Stimulated activated naive CD4-positive, alpha-beta T cell (primary cell): ENCODE data around the gene RASL11A.
A peak's percentile ranks its signal among the peaks of the same experiment; 100 is the strongest.
"Not testable (repeated sequence)": the region's sequence is repeated elsewhere in the genome, so short reads cannot be mapped to it uniquely, and the experiment has no call there.

Source experiments
- DNase-seq, 6 experiments: peaks; one replicate each; lab custom pipeline; 2025; lab: John Stamatoyannopoulos, UW

The RASL11A gene

GRCh38 chr13:27267596-27267995 lies 3.0 kb upstream of the RASL11A start:
- no peak for DNase-seq

GRCh38 chr13:27269114-27269665 lies 1.4 kb upstream of the RASL11A start:
- DNase-seq: no peak

GRCh38 chr13:27271570-27272096 lies 1.0 kb downstream of the RASL11A start:
- DNase-seq: no peak

GRCh38 chr13:27273658-27274425 lies 3.2 kb downstream of the RASL11A start:
- no peak for DNase-seq

- DNase-seq: no peak
Observed at GRCh38 chr13:27274631-27275030, 4.0 kb downstream of the RASL11A start.

GRCh38 chr13:27276188-27276587 lies 5.6 kb downstream of the RASL11A start:
- DNase-seq: no peak

GRCh38 chr13:27279506-27279905 lies 8.9 kb downstream of the RASL11A start:
- no peak for DNase-seq

- no peak for DNase-seq
Observed at GRCh38 chr13:27280009-27280656, 9.5 kb downstream of the RASL11A start.

- DNase-seq: no peak
Observed at GRCh38 chr13:27280841-27281240, 10.2 kb downstream of the RASL11A start.

GRCh38 chr13:27281420-27281819 lies 10.8 kb downstream of the RASL11A start:
- DNase-seq: no peak

GRCh38 chr13:27283906-27284493 lies 13.4 kb downstream of the RASL11A start:
- no peak for DNase-seq

- no peak for DNase-seq
Observed at GRCh38 chr13:27288392-27288791, 17.8 kb downstream of the RASL11A start.

GRCh38 chr13:27289011-27289665 lies 18.5 kb downstream of the RASL11A start:
- DNase-seq: no peak

GRCh38 chr13:27290715-27291114 lies 20.1 kb downstream of the RASL11A start:
- no peak for DNase-seq

- not testable (repeated sequence) for DNase-seq
Observed at GRCh38 chr13:27291967-27292366, 21.3 kb downstream of the RASL11A start.

GRCh38 chr13:27293076-27293691 lies 22.6 kb downstream of the RASL11A start:
- peak in 4 of 6 experiments; percentile 18 to 57 (median 44) for DNase-seq

GRCh38 chr13:27293873-27294515 lies 23.4 kb downstream of the RASL11A start:
- DNase-seq: peak in 4 of 6 experiments; percentile 7 to 65 (median 60)

- no peak for DNase-seq
Observed at GRCh38 chr13:27295096-27295495, 24.5 kb downstream of the RASL11A start.

- no peak for DNase-seq
Observed at GRCh38 chr13:27295660-27296059, 25.0 kb downstream of the RASL11A start.

GRCh38 chr13:27296496-27296895 lies 25.9 kb downstream of the RASL11A start:
- no peak for DNase-seq

GRCh38 chr13:27298849-27299248 lies 28.2 kb downstream of the RASL11A start:
- DNase-seq: no peak
